Stomach (tissue), 9 donors: ENCODE measurements around the gene BID. TPM values are rescaled to one million over a fixed set of nuclear protein-coding genes. Genes with fewer than 3 reads are reported as not detected.

ENCODE experiments used
- DNase-seq, 2 donors: peaks; one replicate each; pipeline versions ENCODE4 v3.0.0 to v3.0.0-alpha.2; 2013 to 2019
- H3K27ac ChIP-seq, 5 donors: fragments of 200-600 bp in 4 of 5; sonication (generic) in 4 of 5; one replicate each; pipeline ENCODE4 v1.5.1; 2013 to 2019; ENCODE audit warnings: mild to moderate bottlenecking in 1 of 5, moderate library complexity in 1 of 5
- H3K27me3 ChIP-seq, 3 donors: fragments of 200-600 bp; sonication (generic); one replicate each; pipeline ENCODE4 v1.5.1; 2017 to 2019; ENCODE audit warnings: mixed run types in 1 of 3
- H3K36me3 ChIP-seq, 4 donors: fragments of 200-600 bp; sonication (generic); 1 replicate in 3 of 4; 2 replicates in 1 of 4; pipeline ENCODE4 v1.5.1; 2016 to 2019
- H3K4me1 ChIP-seq, 4 donors: fragments of 200-600 bp; sonication (generic); one replicate each; pipeline ENCODE4 v1.5.1; 2016 to 2019
- H3K4me3 ChIP-seq, 4 donors: fragments of 200-600 bp; sonication (generic) in 3 of 4; one replicate each; pipeline ENCODE4 v1.5.1; 2016 to 2019; ENCODE audit warnings: mild to moderate bottlenecking in 1 of 4
- H3K9me3 ChIP-seq, 4 donors: fragments of 200-600 bp; sonication (generic); one replicate each; pipeline ENCODE4 v1.5.1; 2016 to 2019
- EP300 ChIP-seq: sonication (generic); formaldehyde crosslinking; IDR thresholded peaks from one replicate; pipeline ENCODE4 v1.6.1; 2017; ENCODE audit warnings: antibody characterized with exemption
- POLR2A ChIP-seq, 4 donors: fragments of 450-650 bp; IDR thresholded peaks; one replicate each; pipeline ENCODE4 v1.6.1; 2016; ENCODE audit warnings: antibody characterized with exemption in 4 of 4, control low read depth in 2 of 4, mild to moderate bottlenecking in 1 of 4, moderate library complexity in 1 of 4
- POLR2AphosphoS5 ChIP-seq, 3 donors: sonication (generic); formaldehyde crosslinking; IDR thresholded peaks; one replicate each; pipeline ENCODE4 v1.6.1; 2016; ENCODE audit warnings: antibody characterized with exemption in 3 of 3
- WGBS, 5 donors: extraction: QIAGEN DNeasy Blood & Tissue Kit in 3 of 5; methylation state at CpG; one replicate each; pipeline versions ENCODE4 v1.1.5 to v1.1.7; 2013 to 2018; 5-methylcytosine and 5-hydroxymethylcytosine counted together
- intact Hi-C: fragments of 100-400 bp; cut with DNase I; formaldehyde crosslinking; loops from one replicate; pipeline ENCODE4 v1.15.1; 2023; ENCODE audit warnings: low total_unique reads
- polyA plus RNA-seq, 3 donors: library from polyadenylated mRNA; stranded (reverse); fragments of 200-250 nt; gene quantifications; one replicate each; pipeline ENCODE4 v1.2.3, GENCODE V29; 2013
- total RNA-seq, 5 donors: library from RNA; depleted of rRNA; stranded (reverse); fragments of >200 nt; gene quantifications; one replicate each; pipeline versions ENCODE4 v1.1.0 to v1.2.3, GENCODE V29; 2014 to 2016
- TF ChIP-seq, protein P1 (sequence below), 7 experiments: fragments of 450-650 bp in 4 of 7; fragments of 200-600 bp in 3 of 7; sonication (generic) in 3 of 7; IDR thresholded peaks; one replicate each; pipeline ENCODE4 v1.5.1; 2016 to 2019; ENCODE audit warnings: antibody characterized with exemption in 7 of 7, control low read depth in 2 of 7, mild to moderate bottlenecking in 1 of 7
- donor health status: healthy with polysubstance abuse.
- donor health status: Bipolar disorder and iron deficiency.
- donor health status: healthy.

Gene BID
- total and polyA plus RNA-seq, 8 donors, result 1.2 to 50.9 (median 19.7) TPM

- Histone ChIP-seq H3K4me3 (no peak overlapping the region), H3K27ac (no peak overlapping the region), H3K27me3 (no peaks in the 10 kb centered on the region), H3K36me3 (peaks cover 17 to 93% (median 85%) of the 10 kb centered on the region in 4 donors), H3K4me1 (no peaks in the 10 kb centered on the region), H3K9me3 (no peaks in the 10 kb centered on the region)
- DNase-seq, result no peak
- WGBS, 5 donors, result 93 to 96% (median 95%) methylated on average over 29 to 33 of the region's 33 CpGs
- intact Hi-C loops, result no loop called here
- TF ChIP-seq, protein P1, sequence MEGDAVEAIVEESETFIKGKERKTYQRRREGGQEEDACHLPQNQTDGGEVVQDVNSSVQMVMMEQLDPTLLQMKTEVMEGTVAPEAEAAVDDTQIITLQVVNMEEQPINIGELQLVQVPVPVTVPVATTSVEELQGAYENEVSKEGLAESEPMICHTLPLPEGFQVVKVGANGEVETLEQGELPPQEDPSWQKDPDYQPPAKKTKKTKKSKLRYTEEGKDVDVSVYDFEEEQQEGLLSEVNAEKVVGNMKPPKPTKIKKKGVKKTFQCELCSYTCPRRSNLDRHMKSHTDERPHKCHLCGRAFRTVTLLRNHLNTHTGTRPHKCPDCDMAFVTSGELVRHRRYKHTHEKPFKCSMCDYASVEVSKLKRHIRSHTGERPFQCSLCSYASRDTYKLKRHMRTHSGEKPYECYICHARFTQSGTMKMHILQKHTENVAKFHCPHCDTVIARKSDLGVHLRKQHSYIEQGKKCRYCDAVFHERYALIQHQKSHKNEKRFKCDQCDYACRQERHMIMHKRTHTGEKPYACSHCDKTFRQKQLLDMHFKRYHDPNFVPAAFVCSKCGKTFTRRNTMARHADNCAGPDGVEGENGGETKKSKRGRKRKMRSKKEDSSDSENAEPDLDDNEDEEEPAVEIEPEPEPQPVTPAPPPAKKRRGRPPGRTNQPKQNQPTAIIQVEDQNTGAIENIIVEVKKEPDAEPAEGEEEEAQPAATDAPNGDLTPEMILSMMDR (IDR thresholded peaks at IDR 0.05), result no peak
These were observed 43.3 kb upstream of the BID start for GRCh38 chr22:17817511-17818065.

DNA sequence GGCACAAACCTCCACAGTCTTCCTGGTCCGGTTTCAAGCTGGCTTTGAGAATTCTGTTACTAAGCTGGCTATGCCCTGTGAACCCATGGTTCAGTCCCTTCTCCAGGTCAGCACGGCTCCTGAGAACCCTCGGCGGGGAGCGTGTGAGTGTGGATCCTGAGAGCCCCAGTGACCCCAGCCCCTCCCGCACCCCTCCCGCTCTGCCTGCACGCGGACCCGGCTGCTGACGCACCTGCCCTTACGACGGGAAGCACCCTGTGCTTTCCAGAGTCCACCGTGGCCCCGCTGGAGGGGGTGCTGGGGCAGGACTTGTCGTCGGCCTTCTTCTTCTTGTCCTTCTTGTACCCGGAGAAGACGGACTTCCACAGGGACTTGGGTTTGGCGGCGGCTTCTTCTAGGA is 42.8 kb upstream of the BID start:
- TF ChIP-seq POLR2AphosphoS5 (IDR thresholded peaks at IDR 0.05) (no peak), EP300 (no peak)
- no peak overlapping the region for H3K27ac ChIP-seq
- H3K4me3 ChIP-seq, result no peak overlapping the region
- H3K36me3 ChIP-seq, result peaks cover 19 to 93% (median 85%) of the 10 kb centered on the region in 4 donors
- no peak for DNase-seq
- no peaks in the 10 kb centered on the region for H3K4me1 ChIP-seq
- intact Hi-C loops, result no loop called here
- H3K9me3 ChIP-seq, result no peaks in the 10 kb centered on the region
- 89 to 97% (median 92%) methylated on average over 18 to 21 of the region's 21 CpGs for WGBS, 5 donors
- no peaks in the 10 kb centered on the region for H3K27me3 ChIP-seq

GRCh38 chr22:17816649-17817048 is 42.4 kb upstream of the BID start:
- TF ChIP-seq, protein P1 (IDR thresholded peaks at IDR 0.05), result no peak
- TF ChIP-seq EP300 (no peak), POLR2AphosphoS5 (IDR thresholded peaks at IDR 0.05) (no peak), POLR2A (IDR thresholded peaks at IDR 0.05) (no peak)
- intact Hi-C loops, result no loop called here
- no peaks in the 10 kb centered on the region for H3K27me3 ChIP-seq
- no peak for DNase-seq
- 88 to 100% (median 95%) methylated on average over 2 to 14 of the region's 14 CpGs for WGBS, 5 donors
- no peak overlapping the region for H3K4me3 ChIP-seq
- no peaks in the 10 kb centered on the region for H3K9me3 ChIP-seq
- no peak overlapping the region for H3K27ac ChIP-seq
- H3K36me3 ChIP-seq, result peaks cover 22 to 93% (median 85%) of the 10 kb centered on the region in 4 donors
- H3K4me1 ChIP-seq, result no peaks in the 10 kb centered on the region

- H3K27ac ChIP-seq, result no peak overlapping the region
- 90 to 97% (median 94%) methylated on average over 14 to 15 of the region's 15 CpGs for WGBS, 5 donors
- no peaks in the 10 kb centered on the region for H3K4me1 ChIP-seq
- no peaks in the 10 kb centered on the region for H3K27me3 ChIP-seq
- no peak for DNase-seq
- no peak overlapping the region for H3K4me3 ChIP-seq
- peaks cover 22 to 95% (median 86%) of the 10 kb centered on the region in 4 donors for H3K36me3 ChIP-seq
- H3K9me3 ChIP-seq, result no peaks in the 10 kb centered on the region
- intact Hi-C loops, result no loop called here
- TF ChIP-seq POLR2AphosphoS5 (IDR thresholded peaks at IDR 0.05), result no peak
These were observed 41.5 kb upstream of the BID start for GRCh38 chr22:17815703-17816254.

DNA sequence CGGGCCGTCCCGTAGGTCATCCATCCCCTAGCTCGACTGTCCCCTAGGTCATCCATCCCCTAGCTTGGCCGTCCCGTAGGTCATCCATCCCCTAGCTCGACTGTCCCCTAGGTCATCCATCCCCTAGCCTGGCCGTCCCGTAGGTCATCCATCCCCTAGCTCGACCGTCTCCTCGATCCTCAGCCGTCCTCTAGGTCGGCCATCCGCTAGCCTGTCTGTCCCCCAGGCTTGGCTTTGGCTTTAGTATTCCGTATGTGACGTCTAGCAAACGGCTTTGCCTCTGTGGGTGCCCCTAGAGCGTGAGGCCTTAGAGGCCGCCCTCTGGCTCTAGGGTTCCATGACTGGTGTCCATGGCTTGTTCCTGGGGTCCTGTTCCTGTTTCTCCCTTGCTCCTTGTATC is 40.6 kb upstream of the BID start:
- TF ChIP-seq, protein P1 (IDR thresholded peaks at IDR 0.05), result no peak
- TF ChIP-seq POLR2A (IDR thresholded peaks at IDR 0.05) (no peak), EP300 (no peak), POLR2AphosphoS5 (IDR thresholded peaks at IDR 0.05) (no peak)
- no peak overlapping the region for H3K27ac ChIP-seq
- no peak overlapping the region for H3K4me3 ChIP-seq
- intact Hi-C loops, result no loop called here
- WGBS, 5 donors, result 91 to 97% (median 95%) methylated on average over 20 of the region's 20 CpGs
- no peak for DNase-seq
- no peaks in the 10 kb centered on the region for H3K9me3 ChIP-seq
- H3K4me1 ChIP-seq, result no peaks in the 10 kb centered on the region
- H3K27me3 ChIP-seq, result no peaks in the 10 kb centered on the region
- H3K36me3 ChIP-seq, result peaks cover 22 to 97% (median 95%) of the 10 kb centered on the region in 4 donors
